Endothelial cell of umbilical vein (primary cell): ENCODE measurements around the gene TARM1. TPM values are rescaled to one million over a fixed set of nuclear protein-coding genes. Genes with fewer than 3 reads are reported as not detected.

ENCODE experiments used
- BruUV-seq: library from RNA; stranded (reverse); fragments of 400-500 nt; replicated peaks from 2 replicates; lab custom pipeline; 2021; lab: Mats Ljungman, UMichigan
- CTCF ChIA-PET: fragments of 300-600, 350-600 bp; sonication (Branson Sonifier 250); formaldehyde crosslinking; loops from one replicate; lab custom pipeline; 2021; ENCODE audit warnings: antibody characterized with exemption, inconsistent platforms; lab: Charles Lee
- POLR2A ChIA-PET: fragments of 300-600, 350-600 bp; sonication (Branson Sonifier 250); formaldehyde crosslinking; loops from one replicate; lab custom pipeline; 2021; ENCODE audit warnings: antibody characterized with exemption, inconsistent platforms; lab: Charles Lee
- DNase-seq: peaks from one replicate; pipeline ENCODE4 v3.0.0-alpha.2; 2011; ENCODE audit warnings: low read depth, low spot score
- FAIRE-seq: peaks from 2 replicates; lab custom pipeline; 2011; peaks lifted over from hg19 to GRCh38; lab: Jason Lieb, UNC
- H2AFZ ChIP-seq: 2 replicates; pipeline ENCODE4 v1.6.0; 2012; ENCODE audit warnings: low read depth, low read length, control low read depth, inconsistent platforms
- H3K27ac ChIP-seq: 2 replicates; pipeline ENCODE4 v1.5.1; 2011; ENCODE audit warnings: low read depth, mild to moderate bottlenecking, control low read depth, low read length, moderate library complexity; ENCODE audit not compliant: insufficient read depth
- H3K27me3 ChIP-seq, 2 experiments: 2 replicates each; pipeline versions ENCODE4 v1.6.0 to v1.6.1; 2011; ENCODE audit warnings: low read length in 2 of 2, mixed read lengths in 1 of 2; ENCODE audit not compliant: control insufficient read depth in 2 of 2, insufficient read depth in 2 of 2
- H3K36me3 ChIP-seq, 2 experiments: 2 replicates in 1 of 2; 3 replicates in 1 of 2; pipeline ENCODE4 v1.5.1; 2011; ENCODE audit warnings: low read length in 2 of 2, mild to moderate bottlenecking in 1 of 2, moderate library complexity in 1 of 2; ENCODE audit not compliant: control insufficient read depth in 2 of 2, insufficient read depth in 2 of 2; ENCODE audit errors: extremely low read depth in 1 of 2
- H3K4me1 ChIP-seq: 3 replicates; pipeline ENCODE4 v1.5.1; 2011; ENCODE audit warnings: mild to moderate bottlenecking, low read length; ENCODE audit not compliant: control insufficient read depth, insufficient read depth; ENCODE audit errors: extremely low read depth
- H3K4me2 ChIP-seq: 2 replicates; pipeline ENCODE4 v1.6.1; 2011; ENCODE audit warnings: low read length, control low read depth, mixed read lengths; ENCODE audit not compliant: insufficient read depth
- H3K4me3 ChIP-seq, 3 experiments: fragments of 200-600 bp in 1 of 3; sonication (generic), shearing (Covaris generic) in 1 of 3; replicated peaks in 1 of 3; 2 replicates each; pipeline ENCODE4 v1.5.1; 2011 to 2016; ENCODE audit warnings: control low read depth in 3 of 3, low read length in 3 of 3, mild to moderate bottlenecking in 2 of 3, inconsistent platforms in 1 of 3, low read depth in 1 of 3, moderate library complexity in 1 of 3; ENCODE audit not compliant: insufficient read depth in 1 of 3
- H3K79me2 ChIP-seq: 2 replicates; pipeline ENCODE4 v1.6.0; 2012; ENCODE audit warnings: low read length, inconsistent platforms; ENCODE audit not compliant: control insufficient read depth, insufficient read depth
- H3K9ac ChIP-seq: replicated peaks from 2 replicates; pipeline ENCODE3; 2011; ENCODE audit warnings: low read length, control low read depth; ENCODE audit not compliant: insufficient read depth; ENCODE audit errors: extremely low read depth
- H3K9me1 ChIP-seq: replicated peaks from 3 replicates; pipeline ENCODE4 v1.6.0; 2011; ENCODE audit warnings: mild to moderate bottlenecking, low read length; ENCODE audit not compliant: control insufficient read depth, insufficient read depth; ENCODE audit errors: extremely low read depth
- H3K9me3 ChIP-seq: replicated peaks from 2 replicates; pipeline ENCODE4 v1.5.1; 2012; ENCODE audit warnings: low read length, inconsistent platforms; ENCODE audit not compliant: control insufficient read depth, insufficient read depth
- H4K20me1 ChIP-seq: replicated peaks from 2 replicates; pipeline ENCODE3; 2011; ENCODE audit warnings: mild to moderate bottlenecking, low read length; ENCODE audit not compliant: control insufficient read depth, insufficient read depth; ENCODE audit errors: extremely low read depth
- CTCF ChIP-seq, 2 donors: IDR thresholded peaks; 1 replicate in 1 of 2; 2 replicates in 1 of 2; pipeline ENCODE4 v1.5.1; 2011; ENCODE audit warnings: low read length in 2 of 2, mild to moderate bottlenecking in 2 of 2, moderate library complexity in 2 of 2, control low read depth in 1 of 2, inconsistent platforms in 1 of 2, low read depth in 1 of 2; ENCODE audit not compliant: insufficient read depth in 1 of 2; ENCODE audit errors: extremely low read depth in 1 of 2
- EZH2 ChIP-seq: IDR thresholded peaks from 2 replicates; pipeline ENCODE4 v1.6.1; 2012; ENCODE audit warnings: borderline replicate concordance, low read depth, mild to moderate bottlenecking, moderate library complexity, low read length, inconsistent platforms; ENCODE audit not compliant: severe bottlenecking
- FOS ChIP-seq: IDR thresholded peaks from 2 replicates; pipeline ENCODE4 v1.6.1; 2011; ENCODE audit warnings: mild to moderate bottlenecking, low read length, moderate library complexity, borderline replicate concordance; ENCODE audit not compliant: insufficient read depth
- GATA2 ChIP-seq: IDR thresholded peaks from 2 replicates; pipeline ENCODE4 v1.7.0; 2011; ENCODE audit warnings: low read depth, mild to moderate bottlenecking, moderate library complexity, mixed read lengths, low read length; ENCODE audit not compliant: insufficient read length, insufficient read depth
- JUN ChIP-seq: IDR thresholded peaks from 2 replicates; pipeline ENCODE4 v1.6.1; 2011; ENCODE audit warnings: borderline replicate concordance, low read depth; ENCODE audit not compliant: insufficient read length, insufficient read depth
- MAX ChIP-seq: IDR thresholded peaks from 2 replicates; pipeline ENCODE4 v1.6.1; 2011; ENCODE audit not compliant: insufficient read depth, insufficient read length
- MYC ChIP-seq: IDR thresholded peaks from one replicate; pipeline ENCODE4 v1.6.1; 2011; ENCODE audit warnings: mild to moderate bottlenecking, low read depth, low read length
- POLR2A ChIP-seq: IDR thresholded peaks from 2 replicates; pipeline ENCODE4 v1.6.1; 2012; ENCODE audit warnings: low read depth, mild to moderate bottlenecking, control low read depth, low read length
- POLR2AphosphoS5 ChIP-seq: IDR thresholded peaks from 2 replicates; pipeline ENCODE4 v1.6.1; 2012; ENCODE audit warnings: low read depth, mild to moderate bottlenecking, control low read depth, low read length, moderate library complexity; ENCODE audit not compliant: insufficient read depth
- dilution Hi-C: fragments of 300-500 bp; cut with MboI; formaldehyde crosslinking; loops from one replicate; pipeline ENCODE4 v1.15.0; 2019; ENCODE audit warnings: low sequenced_read_pairs; ENCODE audit not compliant: extremely low pct_ligation_motif_present
- intact Hi-C: fragments of 100-400 bp; cut with micrococcal nuclease; formaldehyde crosslinking; loops from one replicate; pipeline ENCODE4 v1.10.0; 2022
- polyA plus RNA-seq, 4 experiments: library from polyadenylated mRNA; depleted of rRNA in 3 of 4; stranded (reverse) in 3 of 4; unstranded in 1 of 4; fragments of >200 nt; gene quantifications; 2 replicates each; pipeline versions ENCODE4 v1.2.1 to v1.2.3, GENCODE V29; 2011 to 2012; ENCODE audit warnings: missing spikeins in 1 of 4
- total RNA-seq: library from RNA; stranded (reverse); gene quantifications from 2 replicates; pipeline ENCODE4 v1.2.3, GENCODE V29; 2021

Gene TARM1
- total and polyA plus RNA-seq, 2 donors (not counting 3 experiments of a cell fraction or from before 2014, with no cell fraction given): not detected

GRCh38 chr19:54099190-54099902 is 18.2 kb upstream of the TARM1 start:
- Histone ChIP-seq H3K9me1 (no peaks in the 10 kb centered on the region), H3K9me3 (no peaks in the 10 kb centered on the region), H3K9ac (no peak overlapping the region), H3K36me3 (no peaks in the 10 kb centered on the region), H3K27me3 (no peaks in the 10 kb centered on the region), H2AFZ (no peak overlapping the region), H4K20me1 (no peaks in the 10 kb centered on the region), H3K79me2 (peaks cover 8% of the 10 kb centered on the region), H3K4me1 (no peaks in the 10 kb centered on the region), H3K27ac (no peak overlapping the region), H3K4me2 (no peak overlapping the region), H3K4me3 (no peak overlapping the region)
- ChIA-PET POLR2A (no interaction called here), CTCF (interaction anchor here (0.6 to 2.7 kb wide), 4 partner anchors 10 to 306 kb away, joined by 3 to 10 read pairs (median 4); no protein-coding TSS in a partner anchor)
- intact Hi-C loops (loop anchor here (5.0 kb wide), 1 partner anchor 192 kb away; the partner anchor contains the start of gene CACNG7), dilution Hi-C loops (no loop called here)
- TF ChIP-seq JUN (no peak), CTCF (IDR thresholded peaks at IDR 0.05; ENCODE audit: extremely low read depth in 1 of 2, insufficient read depth in 1 of 2, low read depth in 1 of 2, low read length in 2 of 2) (no peak), POLR2AphosphoS5 (no peak), EZH2 (no peak), GATA2 (no peak), MYC (no peak), MAX (no peak), FOS (no peak), POLR2A (no peak)
- BruUV-seq: no TSS peak
- DNase-seq (no peak), FAIRE-seq (no peak)
